Measurements from ENCODE around the gene ANKRD39.

GRCh38 chr2:96894151-96894531 lies 36.3 kb upstream of the ANKRD39 start:
- TF ChIP-seq HDAC2 (IDR thresholded peaks at IDR 0.05; ENCODE audit: borderline replicate concordance in 1 of 2, low read depth in 2 of 2, low read length in 2 of 2) (no peak), POLR2AphosphoS5 (IDR thresholded peaks at IDR 0.05; ENCODE audit: low read depth, low read length) (no peak), ATF3 (IDR thresholded peaks at IDR 0.05; ENCODE audit: insufficient read depth, low read depth, low read length) (no peak), POLR2A (IDR thresholded peaks at IDR 0.05; ENCODE audit: control extremely low read depth in 1 of 2, low read depth in 2 of 2, low read length in 2 of 2) (no peak), GABPA (IDR thresholded peaks at IDR 0.05; ENCODE audit: borderline replicate concordance, insufficient read depth, low read length) (no peak), HDAC6 (IDR thresholded peaks at IDR 0.05; ENCODE audit: low read depth, low read length) (no peak)

All from H1 (cell line).